Measurements from ENCODE around the gene OR6C75.

- TF ChIP-seq, protein P1, sequence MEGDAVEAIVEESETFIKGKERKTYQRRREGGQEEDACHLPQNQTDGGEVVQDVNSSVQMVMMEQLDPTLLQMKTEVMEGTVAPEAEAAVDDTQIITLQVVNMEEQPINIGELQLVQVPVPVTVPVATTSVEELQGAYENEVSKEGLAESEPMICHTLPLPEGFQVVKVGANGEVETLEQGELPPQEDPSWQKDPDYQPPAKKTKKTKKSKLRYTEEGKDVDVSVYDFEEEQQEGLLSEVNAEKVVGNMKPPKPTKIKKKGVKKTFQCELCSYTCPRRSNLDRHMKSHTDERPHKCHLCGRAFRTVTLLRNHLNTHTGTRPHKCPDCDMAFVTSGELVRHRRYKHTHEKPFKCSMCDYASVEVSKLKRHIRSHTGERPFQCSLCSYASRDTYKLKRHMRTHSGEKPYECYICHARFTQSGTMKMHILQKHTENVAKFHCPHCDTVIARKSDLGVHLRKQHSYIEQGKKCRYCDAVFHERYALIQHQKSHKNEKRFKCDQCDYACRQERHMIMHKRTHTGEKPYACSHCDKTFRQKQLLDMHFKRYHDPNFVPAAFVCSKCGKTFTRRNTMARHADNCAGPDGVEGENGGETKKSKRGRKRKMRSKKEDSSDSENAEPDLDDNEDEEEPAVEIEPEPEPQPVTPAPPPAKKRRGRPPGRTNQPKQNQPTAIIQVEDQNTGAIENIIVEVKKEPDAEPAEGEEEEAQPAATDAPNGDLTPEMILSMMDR (IDR thresholded peaks at IDR 0.05; ENCODE audit: low read depth, low read length, poor library complexity, severe bottlenecking): no peak
- TF ChIP-seq EZH2phosphoT487 (IDR thresholded peaks at IDR 0.05; ENCODE audit: borderline replicate concordance, low read length): no peak
Measured at GRCh38 chr12:55416961-55417360, 54.2 kb downstream of the OR6C75 start.

Data from DOHH2 (cell line).